GM23338 (cell line): Measurements from ENCODE around the gene TTLL6. TPM values are rescaled to one million over a fixed set of nuclear protein-coding genes. Genes with fewer than 3 reads are reported as not detected.

Experiments
- ATAC-seq: fragments of 200-7000 bp; cut with Tn5 transposase; 3 replicates; pipeline ENCODE4 v1.9.1; 2020
- DNase-seq: peaks from one replicate; pipeline ENCODE4 v3.0.0-alpha.2; 2015; ENCODE audit warnings: low spot score
- H2AFZ ChIP-seq: fragments of 200-600 bp; sonication (generic); 2 replicates; pipeline ENCODE4 v1.8.0; 2016; ENCODE audit warnings: antibody characterized with exemption, mild to moderate bottlenecking, moderate library complexity
- H3F3A ChIP-seq: fragments of 200-600 bp; sonication (generic); replicated peaks from 2 replicates; pipeline ENCODE4 v1.8.0; 2017; ENCODE audit warnings: antibody characterized with exemption, mixed run types, low read depth
- H3K27ac ChIP-seq: fragments of 200-600 bp; sonication (generic); 2 replicates; pipeline ENCODE4 v1.6.1; 2016; ENCODE audit warnings: low read depth
- H3K27me3 ChIP-seq: fragments of 200-600 bp; sonication (generic); 2 replicates; pipeline ENCODE4 v1.8.0; 2016; ENCODE audit warnings: mild to moderate bottlenecking, mixed run types, moderate library complexity; ENCODE audit not compliant: insufficient read depth
- H3K36me3 ChIP-seq: fragments of 200-600 bp; sonication (generic); 2 replicates; pipeline ENCODE4 v1.8.0; 2016; ENCODE audit warnings: mild to moderate bottlenecking; ENCODE audit not compliant: insufficient read depth
- H3K4me1 ChIP-seq: fragments of 200-600 bp; sonication (generic); 2 replicates; pipeline ENCODE4 v1.8.0; 2016; ENCODE audit warnings: mild to moderate bottlenecking, moderate library complexity; ENCODE audit not compliant: insufficient read depth
- H3K4me2 ChIP-seq: fragments of 200-600 bp; sonication (generic); 2 replicates; pipeline ENCODE4 v1.7.1; 2017; ENCODE audit warnings: mixed run types
- H3K4me3 ChIP-seq: fragments of 200-600 bp; sonication (generic); 2 replicates; pipeline ENCODE4 v1.6.1; 2016; ENCODE audit warnings: mixed run types
- H3K79me2 ChIP-seq: fragments of 200-600 bp; sonication (generic); replicated peaks from 2 replicates; pipeline ENCODE4 v1.8.0; 2017; ENCODE audit warnings: mild to moderate bottlenecking; ENCODE audit not compliant: insufficient read depth
- H3K9me2 ChIP-seq: fragments of 200-600 bp; sonication (generic); 2 replicates; pipeline ENCODE4 v1.8.0; 2017; ENCODE audit not compliant: insufficient read depth
- H4K20me1 ChIP-seq: fragments of 200-600 bp; sonication (generic); replicated peaks from 2 replicates; pipeline ENCODE4 v1.8.0; 2017; ENCODE audit warnings: mild to moderate bottlenecking; ENCODE audit not compliant: insufficient read depth
- H3K27ac Mint-ChIP-seq: 2 replicates; pipeline ENCODE4 v1.8.0; 2020; ENCODE audit warnings: inconsistent platforms, mild to moderate bottlenecking, moderate library complexity, mixed read lengths
- H3K27me3 Mint-ChIP-seq: 3 replicates; pipeline ENCODE4 v1.8.0; 2022; ENCODE audit warnings: low read depth, mild to moderate bottlenecking, moderate library complexity, mixed read lengths, inconsistent platforms; ENCODE audit not compliant: insufficient read depth, poor library complexity
- H3K36me3 Mint-ChIP-seq: 3 replicates; pipeline ENCODE4 v1.8.0; 2021; ENCODE audit warnings: low read depth, mild to moderate bottlenecking, inconsistent platforms, moderate library complexity, mixed read lengths
- H3K4me1 Mint-ChIP-seq: 3 replicates; pipeline ENCODE4 v1.8.0; 2020; ENCODE audit warnings: mild to moderate bottlenecking, inconsistent platforms, mixed read lengths
- H3K4me3 Mint-ChIP-seq: 3 replicates; pipeline ENCODE4 v1.8.0; 2021; ENCODE audit warnings: moderate library complexity, mild to moderate bottlenecking, inconsistent platforms, mixed read lengths
- H3K9me3 Mint-ChIP-seq: 3 replicates; pipeline ENCODE4 v1.8.0; 2020; ENCODE audit warnings: moderate library complexity, mild to moderate bottlenecking, inconsistent platforms, mixed read lengths
- CREB1 ChIP-seq: fragments of 250-450 bp; sonication (Bioruptor Pico); IDR thresholded peaks from 2 replicates; pipeline ENCODE4 v1.5.0; 2020; ENCODE audit warnings: low read depth, mild to moderate bottlenecking, moderate library complexity
- EZH2 ChIP-seq: fragments of 200-600 bp; sonication (generic); IDR thresholded peaks from one replicate; pipeline ENCODE4 v1.8.0; 2017; ENCODE audit warnings: antibody characterized with exemption, mild to moderate bottlenecking, low read depth; ENCODE audit not compliant: unreplicated experiment
- EZH2phosphoT487 ChIP-seq: fragments of 200-600 bp; sonication (generic); IDR thresholded peaks from one replicate; pipeline ENCODE4 v1.8.1; 2018; ENCODE audit warnings: antibody characterized with exemption; ENCODE audit not compliant: unreplicated experiment
- NANOG ChIP-seq: IDR thresholded peaks from 2 replicates; pipeline ENCODE4 v1.6.1; 2016; ENCODE audit warnings: antibody characterized with exemption, borderline replicate concordance
- STAT1 ChIP-seq: IDR thresholded peaks from one replicate; pipeline ENCODE4 v1.6.1; 2016; ENCODE audit warnings: antibody characterized with exemption; ENCODE audit not compliant: unreplicated experiment
- ZNF114 ChIP-seq: fragments of 250-450 bp; sonication (Bioruptor Pico); IDR thresholded peaks from 2 replicates; pipeline ENCODE4 v1.5.0; 2020; ENCODE audit warnings: mild to moderate bottlenecking, moderate library complexity
- ZNF331 ChIP-seq: fragments of 250-450 bp; sonication (Bioruptor Pico); IDR thresholded peaks from 2 replicates; pipeline ENCODE4 v1.5.0; 2020; ENCODE audit warnings: low read depth, mild to moderate bottlenecking, moderate library complexity
- polyA plus RNA-seq: library from polyadenylated mRNA; unstranded; fragments of >200 nt; fragmentation: Nextera tagmentation; extraction: Ambion mirVana; gene quantifications from 2 replicates; pipeline ENCODE4 v1.2.1, GENCODE V29; 2016
- total RNA-seq: library from RNA; depleted of rRNA; stranded (reverse); fragments of >200 nt; shearing (Covaris generic); gene quantifications from 2 replicates; pipeline ENCODE4 v1.2.3, GENCODE V29; 2014
- TF ChIP-seq, protein P1 (sequence below): IDR thresholded peaks from 2 replicates; pipeline ENCODE4 v1.6.1; 2016; ENCODE audit warnings: antibody characterized with exemption
- TF ChIP-seq, protein P2 (sequence below): IDR thresholded peaks from one replicate; pipeline ENCODE4 v1.6.1; 2018; ENCODE audit warnings: antibody characterized with exemption; ENCODE audit not compliant: unreplicated experiment
- TF ChIP-seq, protein P3 (sequence below): fragments of 250-450 bp; sonication (Bioruptor Pico); IDR thresholded peaks from 2 replicates; pipeline ENCODE4 v1.5.0; 2020; ENCODE audit warnings: mild to moderate bottlenecking, moderate library complexity
- TF ChIP-seq, protein P4 (sequence below), 2 experiments: fragments of 200-600 bp in 1 of 2; sonication (generic) in 1 of 2; conservative IDR thresholded peaks; 2 replicates each; pipeline versions ENCODE4 v1.5.1 to v1.6.1; 2016 to 2017; ENCODE audit warnings: antibody characterized with exemption in 2 of 2, low read depth in 2 of 2, mild to moderate bottlenecking in 2 of 2, moderate library complexity in 1 of 2

TTLL6 gene
- total and polyA plus RNA-seq, 2 experiments from 2014 or later = 1.9 to 4.7 TPM

DNA sequence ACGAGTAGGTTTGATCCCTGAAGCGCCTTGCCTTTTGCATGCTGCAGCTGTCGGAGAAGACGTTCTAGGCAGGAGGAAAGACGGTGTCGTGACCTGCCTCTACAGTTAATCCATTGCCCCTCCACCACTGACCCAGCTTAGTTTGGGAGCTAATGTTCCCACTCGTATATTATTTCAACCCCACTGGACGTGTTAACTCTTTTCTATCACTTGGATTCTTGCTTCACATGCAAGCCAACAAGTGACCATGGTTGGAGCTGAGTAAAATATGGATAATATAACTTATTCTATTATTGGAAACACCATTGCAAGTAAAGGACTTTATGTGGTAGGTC lies 14.5 kb upstream of the TTLL6 start:
- H3K36me3 Mint-ChIP-seq = no peaks in the 10 kb centered on the region
- H3K79me2 ChIP-seq = no peaks in the 10 kb centered on the region
- H3K27me3 ChIP-seq = no peaks in the 10 kb centered on the region
- no peak for TF ChIP-seq NANOG
- no peak for TF ChIP-seq ZNF114 (CRISPR knock-in tag)
- TF ChIP-seq ZNF331 = no peak
- no peak for TF ChIP-seq CREB1 (CRISPR knock-in tag)
- TF ChIP-seq STAT1 = no peak
- TF ChIP-seq, protein P1, sequence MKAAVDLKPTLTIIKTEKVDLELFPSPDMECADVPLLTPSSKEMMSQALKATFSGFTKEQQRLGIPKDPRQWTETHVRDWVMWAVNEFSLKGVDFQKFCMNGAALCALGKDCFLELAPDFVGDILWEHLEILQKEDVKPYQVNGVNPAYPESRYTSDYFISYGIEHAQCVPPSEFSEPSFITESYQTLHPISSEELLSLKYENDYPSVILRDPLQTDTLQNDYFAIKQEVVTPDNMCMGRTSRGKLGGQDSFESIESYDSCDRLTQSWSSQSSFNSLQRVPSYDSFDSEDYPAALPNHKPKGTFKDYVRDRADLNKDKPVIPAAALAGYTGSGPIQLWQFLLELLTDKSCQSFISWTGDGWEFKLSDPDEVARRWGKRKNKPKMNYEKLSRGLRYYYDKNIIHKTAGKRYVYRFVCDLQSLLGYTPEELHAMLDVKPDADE = no peak
- TF ChIP-seq EZH2phosphoT487 = no peak
- TF ChIP-seq EZH2 = no peak
- TF ChIP-seq, protein P2, sequence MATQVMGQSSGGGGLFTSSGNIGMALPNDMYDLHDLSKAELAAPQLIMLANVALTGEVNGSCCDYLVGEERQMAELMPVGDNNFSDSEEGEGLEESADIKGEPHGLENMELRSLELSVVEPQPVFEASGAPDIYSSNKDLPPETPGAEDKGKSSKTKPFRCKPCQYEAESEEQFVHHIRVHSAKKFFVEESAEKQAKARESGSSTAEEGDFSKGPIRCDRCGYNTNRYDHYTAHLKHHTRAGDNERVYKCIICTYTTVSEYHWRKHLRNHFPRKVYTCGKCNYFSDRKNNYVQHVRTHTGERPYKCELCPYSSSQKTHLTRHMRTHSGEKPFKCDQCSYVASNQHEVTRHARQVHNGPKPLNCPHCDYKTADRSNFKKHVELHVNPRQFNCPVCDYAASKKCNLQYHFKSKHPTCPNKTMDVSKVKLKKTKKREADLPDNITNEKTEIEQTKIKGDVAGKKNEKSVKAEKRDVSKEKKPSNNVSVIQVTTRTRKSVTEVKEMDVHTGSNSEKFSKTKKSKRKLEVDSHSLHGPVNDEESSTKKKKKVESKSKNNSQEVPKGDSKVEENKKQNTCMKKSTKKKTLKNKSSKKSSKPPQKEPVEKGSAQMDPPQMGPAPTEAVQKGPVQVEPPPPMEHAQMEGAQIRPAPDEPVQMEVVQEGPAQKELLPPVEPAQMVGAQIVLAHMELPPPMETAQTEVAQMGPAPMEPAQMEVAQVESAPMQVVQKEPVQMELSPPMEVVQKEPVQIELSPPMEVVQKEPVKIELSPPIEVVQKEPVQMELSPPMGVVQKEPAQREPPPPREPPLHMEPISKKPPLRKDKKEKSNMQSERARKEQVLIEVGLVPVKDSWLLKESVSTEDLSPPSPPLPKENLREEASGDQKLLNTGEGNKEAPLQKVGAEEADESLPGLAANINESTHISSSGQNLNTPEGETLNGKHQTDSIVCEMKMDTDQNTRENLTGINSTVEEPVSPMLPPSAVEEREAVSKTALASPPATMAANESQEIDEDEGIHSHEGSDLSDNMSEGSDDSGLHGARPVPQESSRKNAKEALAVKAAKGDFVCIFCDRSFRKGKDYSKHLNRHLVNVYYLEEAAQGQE = no peak
- TF ChIP-seq, protein P3, sequence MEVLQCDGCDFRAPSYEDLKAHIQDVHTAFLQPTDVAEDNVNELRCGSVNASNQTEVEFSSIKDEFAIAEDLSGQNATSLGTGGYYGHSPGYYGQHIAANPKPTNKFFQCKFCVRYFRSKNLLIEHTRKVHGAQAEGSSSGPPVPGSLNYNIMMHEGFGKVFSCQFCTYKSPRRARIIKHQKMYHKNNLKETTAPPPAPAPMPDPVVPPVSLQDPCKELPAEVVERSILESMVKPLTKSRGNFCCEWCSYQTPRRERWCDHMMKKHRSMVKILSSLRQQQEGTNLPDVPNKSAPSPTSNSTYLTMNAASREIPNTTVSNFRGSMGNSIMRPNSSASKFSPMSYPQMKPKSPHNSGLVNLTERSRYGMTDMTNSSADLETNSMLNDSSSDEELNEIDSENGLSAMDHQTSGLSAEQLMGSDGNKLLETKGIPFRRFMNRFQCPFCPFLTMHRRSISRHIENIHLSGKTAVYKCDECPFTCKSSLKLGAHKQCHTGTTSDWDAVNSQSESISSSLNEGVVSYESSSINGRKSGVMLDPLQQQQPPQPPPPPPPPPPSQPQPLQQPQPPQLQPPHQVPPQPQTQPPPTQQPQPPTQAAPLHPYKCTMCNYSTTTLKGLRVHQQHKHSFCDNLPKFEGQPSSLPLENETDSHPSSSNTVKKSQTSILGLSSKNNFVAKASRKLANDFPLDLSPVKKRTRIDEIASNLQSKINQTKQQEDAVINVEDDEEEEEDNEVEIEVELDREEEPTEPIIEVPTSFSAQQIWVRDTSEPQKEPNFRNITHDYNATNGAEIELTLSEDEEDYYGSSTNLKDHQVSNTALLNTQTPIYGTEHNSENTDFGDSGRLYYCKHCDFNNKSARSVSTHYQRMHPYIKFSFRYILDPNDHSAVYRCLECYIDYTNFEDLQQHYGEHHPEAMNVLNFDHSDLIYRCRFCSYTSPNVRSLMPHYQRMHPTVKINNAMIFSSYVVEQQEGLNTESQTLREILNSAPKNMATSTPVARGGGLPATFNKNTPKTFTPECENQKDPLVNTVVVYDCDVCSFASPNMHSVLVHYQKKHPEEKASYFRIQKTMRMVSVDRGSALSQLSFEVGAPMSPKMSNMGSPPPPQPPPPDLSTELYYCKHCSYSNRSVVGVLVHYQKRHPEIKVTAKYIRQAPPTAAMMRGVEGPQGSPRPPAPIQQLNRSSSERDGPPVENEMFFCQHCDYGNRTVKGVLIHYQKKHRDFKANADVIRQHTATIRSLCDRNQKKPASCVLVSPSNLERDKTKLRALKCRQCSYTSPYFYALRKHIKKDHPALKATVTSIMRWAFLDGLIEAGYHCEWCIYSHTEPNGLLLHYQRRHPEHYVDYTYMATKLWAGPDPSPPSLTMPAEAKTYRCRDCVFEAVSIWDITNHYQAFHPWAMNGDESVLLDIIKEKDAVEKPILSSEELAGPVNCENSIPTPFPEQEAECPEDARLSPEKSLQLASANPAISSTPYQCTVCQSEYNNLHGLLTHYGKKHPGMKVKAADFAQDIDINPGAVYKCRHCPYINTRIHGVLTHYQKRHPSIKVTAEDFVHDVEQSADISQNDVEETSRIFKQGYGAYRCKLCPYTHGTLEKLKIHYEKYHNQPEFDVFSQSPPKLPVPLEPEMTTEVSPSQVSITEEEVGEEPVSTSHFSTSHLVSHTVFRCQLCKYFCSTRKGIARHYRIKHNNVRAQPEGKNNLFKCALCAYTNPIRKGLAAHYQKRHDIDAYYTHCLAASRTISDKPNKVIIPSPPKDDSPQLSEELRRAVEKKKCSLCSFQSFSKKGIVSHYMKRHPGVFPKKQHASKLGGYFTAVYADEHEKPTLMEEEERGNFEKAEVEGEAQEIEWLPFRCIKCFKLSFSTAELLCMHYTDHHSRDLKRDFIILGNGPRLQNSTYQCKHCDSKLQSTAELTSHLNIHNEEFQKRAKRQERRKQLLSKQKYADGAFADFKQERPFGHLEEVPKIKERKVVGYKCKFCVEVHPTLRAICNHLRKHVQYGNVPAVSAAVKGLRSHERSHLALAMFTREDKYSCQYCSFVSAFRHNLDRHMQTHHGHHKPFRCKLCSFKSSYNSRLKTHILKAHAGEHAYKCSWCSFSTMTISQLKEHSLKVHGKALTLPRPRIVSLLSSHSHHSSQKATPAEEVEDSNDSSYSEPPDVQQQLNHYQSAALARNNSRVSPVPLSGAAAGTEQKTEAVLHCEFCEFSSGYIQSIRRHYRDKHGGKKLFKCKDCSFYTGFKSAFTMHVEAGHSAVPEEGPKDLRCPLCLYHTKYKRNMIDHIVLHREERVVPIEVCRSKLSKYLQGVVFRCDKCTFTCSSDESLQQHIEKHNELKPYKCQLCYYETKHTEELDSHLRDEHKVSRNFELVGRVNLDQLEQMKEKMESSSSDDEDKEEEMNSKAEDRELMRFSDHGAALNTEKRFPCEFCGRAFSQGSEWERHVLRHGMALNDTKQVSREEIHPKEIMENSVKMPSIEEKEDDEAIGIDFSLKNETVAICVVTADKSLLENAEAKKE (CRISPR knock-in tag) = no peak
- TF ChIP-seq, protein P4, sequence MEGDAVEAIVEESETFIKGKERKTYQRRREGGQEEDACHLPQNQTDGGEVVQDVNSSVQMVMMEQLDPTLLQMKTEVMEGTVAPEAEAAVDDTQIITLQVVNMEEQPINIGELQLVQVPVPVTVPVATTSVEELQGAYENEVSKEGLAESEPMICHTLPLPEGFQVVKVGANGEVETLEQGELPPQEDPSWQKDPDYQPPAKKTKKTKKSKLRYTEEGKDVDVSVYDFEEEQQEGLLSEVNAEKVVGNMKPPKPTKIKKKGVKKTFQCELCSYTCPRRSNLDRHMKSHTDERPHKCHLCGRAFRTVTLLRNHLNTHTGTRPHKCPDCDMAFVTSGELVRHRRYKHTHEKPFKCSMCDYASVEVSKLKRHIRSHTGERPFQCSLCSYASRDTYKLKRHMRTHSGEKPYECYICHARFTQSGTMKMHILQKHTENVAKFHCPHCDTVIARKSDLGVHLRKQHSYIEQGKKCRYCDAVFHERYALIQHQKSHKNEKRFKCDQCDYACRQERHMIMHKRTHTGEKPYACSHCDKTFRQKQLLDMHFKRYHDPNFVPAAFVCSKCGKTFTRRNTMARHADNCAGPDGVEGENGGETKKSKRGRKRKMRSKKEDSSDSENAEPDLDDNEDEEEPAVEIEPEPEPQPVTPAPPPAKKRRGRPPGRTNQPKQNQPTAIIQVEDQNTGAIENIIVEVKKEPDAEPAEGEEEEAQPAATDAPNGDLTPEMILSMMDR (conservative IDR thresholded peaks at IDR 0.05; ENCODE audit: low read depth in 2 of 2) = no peak
- H3K27ac Mint-ChIP-seq = no peak overlapping the region
- H3K27me3 Mint-ChIP-seq = no peaks in the 10 kb centered on the region
- H3K36me3 ChIP-seq = no peaks in the 10 kb centered on the region
- peak overlapping the region; percentile 97 for H3K4me3 ChIP-seq
- peak overlapping the region; percentile 100 for H2AFZ ChIP-seq
- DNase-seq = no peak
- H3F3A ChIP-seq = no peaks in the 10 kb centered on the region
- H3K4me2 ChIP-seq = peak overlapping the region; percentile 83
- H4K20me1 ChIP-seq = no peaks in the 10 kb centered on the region
- no peaks in the 10 kb centered on the region for H3K9me2 ChIP-seq
- H3K4me1 ChIP-seq = peaks cover 3% of the 10 kb centered on the region; the same call in 1 of the 2 replicates
- H3K27ac ChIP-seq = no peak overlapping the region; the same call in 1 of the 2 replicates
- peak overlapping the region; percentile 95 for H3K4me3 Mint-ChIP-seq
- H3K9me3 Mint-ChIP-seq = no peaks in the 10 kb centered on the region
- H3K4me1 Mint-ChIP-seq = peaks cover 3% of the 10 kb centered on the region; the same call in 1 of the 3 replicates
- ATAC-seq = no peak
